NCI-H2227 (cell line): ENCODE measurements around the gene FUT8.
"Not testable (repeated sequence)": the region's sequence is repeated elsewhere in the genome, so short reads cannot be mapped to it uniquely, and the experiment has no call there.

Source experiments
- DNase-seq: peaks from one replicate; lab custom pipeline; 2025; ENCODE audit not compliant: unreplicated experiment; lab: John Stamatoyannopoulos, UW

The FUT8 gene

GRCh38 chr14:65613131-65613650 lies 200.7 kb downstream of the FUT8 start:
- DNase-seq: no peak

GRCh38 chr14:65618996-65619395 lies 206.5 kb downstream of the FUT8 start:
- no peak for DNase-seq

- no peak for DNase-seq
Observed at GRCh38 chr14:65620195-65620594, 207.7 kb downstream of the FUT8 start.

GRCh38 chr14:65622703-65623102 lies 210.2 kb downstream of the FUT8 start:
- DNase-seq: no peak

GRCh38 chr14:65623759-65624158 lies 211.2 kb downstream of the FUT8 start:
- no peak for DNase-seq

GRCh38 chr14:65627315-65627714 lies 214.8 kb downstream of the FUT8 start:
- no peak for DNase-seq

- DNase-seq: no peak
Observed at GRCh38 chr14:65628664-65629063, 216.1 kb downstream of the FUT8 start.

GRCh38 chr14:65631040-65631439 lies 218.5 kb downstream of the FUT8 start:
- DNase-seq: peak; percentile 2

- DNase-seq: no peak
Observed at GRCh38 chr14:65632487-65632886, 220.0 kb downstream of the FUT8 start.

- DNase-seq: not testable (repeated sequence)
Observed at GRCh38 chr14:65633666-65634065, 221.1 kb downstream of the FUT8 start.

GRCh38 chr14:65637780-65638179 lies 225.2 kb downstream of the FUT8 start:
- no peak for DNase-seq

- DNase-seq: no peak
Observed at GRCh38 chr14:65639216-65639615, 226.7 kb downstream of the FUT8 start.

GRCh38 chr14:65650826-65651225 lies 238.3 kb downstream of the FUT8 start:
- peak; percentile 34 for DNase-seq

GRCh38 chr14:65656554-65656953 lies 244.0 kb downstream of the FUT8 start:
- no peak for DNase-seq

GRCh38 chr14:65658202-65658601 lies 245.7 kb downstream of the FUT8 start:
- DNase-seq: no peak

- DNase-seq: no peak
Observed at GRCh38 chr14:65661865-65662264, 249.3 kb downstream of the FUT8 start.

- no peak for DNase-seq
Observed at GRCh38 chr14:65664436-65664835, 251.9 kb downstream of the FUT8 start.

- DNase-seq: no peak
Observed at GRCh38 chr14:65676361-65677014, 264.0 kb downstream of the FUT8 start.

GRCh38 chr14:65685572-65685971 lies 273.0 kb downstream of the FUT8 start:
- DNase-seq: no peak

- DNase-seq: no peak
Observed at GRCh38 chr14:65686761-65687160, 274.2 kb downstream of the FUT8 start.

- DNase-seq: no peak
Observed at GRCh38 chr14:65689070-65689469, 276.5 kb downstream of the FUT8 start.

GRCh38 chr14:65692566-65692965 lies 280.0 kb downstream of the FUT8 start:
- DNase-seq: not testable (repeated sequence)

GRCh38 chr14:65696801-65697200 lies 284.3 kb downstream of the FUT8 start:
- DNase-seq: no peak
